Breast epithelium (tissue), 4 donors: Measurements from ENCODE around the gene FAM193A. TPM values are rescaled to one million over a fixed set of nuclear protein-coding genes. Genes with fewer than 3 reads are reported as not detected.
A peak's percentile ranks its signal among the peaks of the same experiment; 100 is the strongest.

Source experiments
- DNase-seq, 2 donors: peaks; one replicate each; pipeline ENCODE4 v3.0.0-alpha.2; 2019; ENCODE audit warnings: low spot score in 2 of 2
- H3K27ac ChIP-seq, 2 donors: fragments of 200-600 bp; sonication (generic) in 1 of 2; one replicate each; pipeline ENCODE4 v1.5.1; 2016 to 2019; ENCODE audit warnings: mild to moderate bottlenecking in 1 of 2
- H3K27me3 ChIP-seq, 2 donors: fragments of 200-600 bp; sonication (generic) in 1 of 2; one replicate each; pipeline versions ENCODE4 v1.5.1 to v1.6.0; 2017 to 2019; ENCODE audit warnings: control low read depth in 1 of 2, mild to moderate bottlenecking in 1 of 2
- H3K36me3 ChIP-seq: fragments of 200-600 bp; one replicate; pipeline ENCODE4 v1.5.1; 2019
- H3K4me1 ChIP-seq, 2 donors: fragments of 200-600 bp; sonication (generic); one replicate each; pipeline ENCODE4 v1.5.1; 2016 to 2019; ENCODE audit warnings: control low read depth in 1 of 2
- H3K4me3 ChIP-seq, 3 donors: fragments of 200-600 bp; sonication (generic); 1 replicate in 2 of 3; 2 replicates in 1 of 3; pipeline ENCODE4 v1.5.1; 2016 to 2019; ENCODE audit warnings: mild to moderate bottlenecking in 3 of 3, moderate library complexity in 2 of 3
- H3K9me3 ChIP-seq, 2 donors: fragments of 200-600 bp; sonication (generic) in 1 of 2; one replicate each; pipeline ENCODE4 v1.5.1; 2016 to 2019; ENCODE audit warnings: control low read depth in 1 of 2
- POLR2A ChIP-seq: fragments of 450-650 bp; IDR thresholded peaks from one replicate; pipeline ENCODE4 v1.6.1; 2016; ENCODE audit warnings: antibody characterized with exemption, mild to moderate bottlenecking, moderate library complexity
- POLR2AphosphoS5 ChIP-seq, 3 donors: sonication (generic); formaldehyde crosslinking; IDR thresholded peaks; one replicate each; pipeline ENCODE4 v1.6.1; 2017; ENCODE audit warnings: antibody characterized with exemption in 3 of 3
- intact Hi-C: fragments of 100-400 bp; cut with DNase I; formaldehyde crosslinking; loops from one replicate; pipeline ENCODE4 v1.15.1; 2023; ENCODE audit warnings: low total_unique reads
- total RNA-seq, 3 donors: library from RNA; depleted of rRNA; stranded (reverse); fragments of >200 nt; gene quantifications; one replicate each; pipeline ENCODE4 v1.1.0, GENCODE V29; 2016
- TF ChIP-seq, protein P1 (sequence below), 3 donors: fragments of 450-650 bp; IDR thresholded peaks; one replicate each; pipeline ENCODE4 v1.5.1; 2016 to 2017; ENCODE audit warnings: antibody characterized with exemption in 3 of 3, mild to moderate bottlenecking in 3 of 3, moderate library complexity in 3 of 3

FAM193A gene
- total RNA-seq, 3 donors from 2014 or later: 24.5 to 26.5 (median 24.7) TPM

DNA sequence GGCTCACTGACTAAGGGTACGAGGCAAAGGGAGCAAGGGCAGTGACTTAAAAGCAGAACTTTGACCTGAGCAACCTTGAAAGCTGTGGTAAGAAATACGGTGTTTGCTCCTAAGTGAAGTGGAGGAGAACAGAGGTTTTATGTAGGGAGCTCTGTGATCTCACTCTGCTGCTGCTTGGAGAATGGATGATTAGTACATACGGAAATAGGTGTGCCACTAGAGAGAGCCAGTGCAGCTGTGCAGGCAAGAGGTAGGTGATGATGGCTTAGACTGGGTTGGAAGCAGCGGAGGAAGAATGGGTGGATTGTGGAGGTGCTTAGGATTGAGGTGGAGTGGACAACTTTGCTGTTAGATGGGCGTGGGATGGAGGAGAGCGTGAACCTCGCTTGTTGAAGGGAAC, 85.0 kb downstream of the FAM193A start:
- Histone ChIP-seq H3K9me3 (no peaks in the 10 kb centered on the region), H3K27ac (no peak overlapping the region), H3K4me1 (no peaks in the 10 kb centered on the region), H3K36me3 (no peaks in the 10 kb centered on the region), H3K27me3 (no peaks in the 10 kb centered on the region), H3K4me3 (no peak overlapping the region)
- no peak for DNase-seq
- intact Hi-C loops: no loop called here
- TF ChIP-seq, protein P1, sequence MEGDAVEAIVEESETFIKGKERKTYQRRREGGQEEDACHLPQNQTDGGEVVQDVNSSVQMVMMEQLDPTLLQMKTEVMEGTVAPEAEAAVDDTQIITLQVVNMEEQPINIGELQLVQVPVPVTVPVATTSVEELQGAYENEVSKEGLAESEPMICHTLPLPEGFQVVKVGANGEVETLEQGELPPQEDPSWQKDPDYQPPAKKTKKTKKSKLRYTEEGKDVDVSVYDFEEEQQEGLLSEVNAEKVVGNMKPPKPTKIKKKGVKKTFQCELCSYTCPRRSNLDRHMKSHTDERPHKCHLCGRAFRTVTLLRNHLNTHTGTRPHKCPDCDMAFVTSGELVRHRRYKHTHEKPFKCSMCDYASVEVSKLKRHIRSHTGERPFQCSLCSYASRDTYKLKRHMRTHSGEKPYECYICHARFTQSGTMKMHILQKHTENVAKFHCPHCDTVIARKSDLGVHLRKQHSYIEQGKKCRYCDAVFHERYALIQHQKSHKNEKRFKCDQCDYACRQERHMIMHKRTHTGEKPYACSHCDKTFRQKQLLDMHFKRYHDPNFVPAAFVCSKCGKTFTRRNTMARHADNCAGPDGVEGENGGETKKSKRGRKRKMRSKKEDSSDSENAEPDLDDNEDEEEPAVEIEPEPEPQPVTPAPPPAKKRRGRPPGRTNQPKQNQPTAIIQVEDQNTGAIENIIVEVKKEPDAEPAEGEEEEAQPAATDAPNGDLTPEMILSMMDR (IDR thresholded peaks at IDR 0.05): no peak
- TF ChIP-seq POLR2A (no peak), POLR2AphosphoS5 (IDR thresholded peaks at IDR 0.05) (no peak)

DNA sequence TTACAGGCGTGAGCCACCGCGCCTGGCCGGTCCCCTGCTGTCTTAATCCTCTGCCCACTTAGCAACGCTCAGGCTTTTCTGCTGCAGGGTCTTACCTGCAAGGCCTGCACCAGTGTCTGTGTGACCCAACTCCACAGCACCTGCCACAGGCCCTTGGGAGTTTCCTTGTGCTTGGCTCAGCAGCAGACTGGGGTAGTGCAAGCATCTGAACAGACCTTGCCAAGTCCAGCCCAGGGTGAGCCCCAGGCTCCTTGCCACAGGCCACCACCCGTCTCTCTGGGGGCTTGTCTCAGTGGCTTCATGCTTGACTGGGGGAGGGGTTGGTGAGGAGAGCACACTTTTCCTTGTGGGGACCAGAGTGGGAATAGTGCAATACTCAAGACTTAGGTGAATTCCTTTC, 87.0 kb downstream of the FAM193A start:
- no peaks in the 10 kb centered on the region for H3K27me3 ChIP-seq
- no peak overlapping the region for H3K27ac ChIP-seq
- H3K9me3 ChIP-seq: no peaks in the 10 kb centered on the region
- no peak for DNase-seq
- intact Hi-C loops: no loop called here
- no peaks in the 10 kb centered on the region for H3K36me3 ChIP-seq
- H3K4me3 ChIP-seq: no peak overlapping the region
- no peak for TF ChIP-seq POLR2AphosphoS5 (IDR thresholded peaks at IDR 0.05)
- TF ChIP-seq, protein P1 (IDR thresholded peaks at IDR 0.05): no peak
- no peak for TF ChIP-seq POLR2A
- H3K4me1 ChIP-seq: no peaks in the 10 kb centered on the region

DNA sequence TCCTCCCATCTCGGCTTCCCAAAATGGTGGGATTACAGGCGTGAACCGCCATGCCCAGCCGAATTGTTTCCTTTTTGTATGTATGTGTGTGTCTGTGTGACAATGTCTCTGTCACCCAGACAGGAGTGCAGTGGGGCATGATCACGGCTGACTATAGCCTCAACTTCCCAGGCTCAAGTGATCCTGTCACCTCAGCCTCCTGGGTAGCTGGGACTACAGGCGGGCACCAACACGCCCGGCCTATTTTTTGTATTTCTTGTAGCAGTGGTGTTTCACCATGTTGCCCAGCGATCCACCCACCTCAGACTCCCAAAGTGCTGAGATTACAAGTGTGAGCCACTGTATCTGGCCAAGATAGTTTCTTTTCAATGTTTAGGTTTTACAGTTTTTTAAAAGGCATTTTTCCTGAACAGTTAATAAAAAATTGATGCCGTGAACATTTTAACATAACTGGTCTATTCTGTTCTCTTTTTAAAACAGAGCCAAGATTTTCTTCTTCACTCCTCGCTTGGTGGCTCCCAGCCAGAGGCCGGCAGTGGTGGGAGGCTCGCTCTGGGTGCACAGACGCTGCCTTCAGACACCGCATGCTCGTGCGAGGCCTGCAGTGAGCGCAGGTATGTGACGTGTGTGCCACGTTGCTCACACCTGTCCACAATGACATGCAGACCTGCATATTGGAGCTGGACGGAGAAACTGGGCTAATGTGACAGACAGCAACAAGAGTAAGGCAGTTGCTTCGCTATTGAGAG, 88.5 kb downstream of the FAM193A start:
- intact Hi-C loops: no loop called here
- H3K4me3 ChIP-seq: peak overlapping the region in 1 of 3 donors; percentile 13
- H3K27ac ChIP-seq: no peak overlapping the region
- no peaks in the 10 kb centered on the region for H3K36me3 ChIP-seq
- peak in 1 of 2 donors; percentile 31 for DNase-seq
- TF ChIP-seq POLR2AphosphoS5 (IDR thresholded peaks at IDR 0.05) (no peak), POLR2A (no peak)
- TF ChIP-seq, protein P1 (IDR thresholded peaks at IDR 0.05): no peak
- no peaks in the 10 kb centered on the region for H3K27me3 ChIP-seq
- no peaks in the 10 kb centered on the region for H3K9me3 ChIP-seq
- H3K4me1 ChIP-seq: no peaks in the 10 kb centered on the region

DNA sequence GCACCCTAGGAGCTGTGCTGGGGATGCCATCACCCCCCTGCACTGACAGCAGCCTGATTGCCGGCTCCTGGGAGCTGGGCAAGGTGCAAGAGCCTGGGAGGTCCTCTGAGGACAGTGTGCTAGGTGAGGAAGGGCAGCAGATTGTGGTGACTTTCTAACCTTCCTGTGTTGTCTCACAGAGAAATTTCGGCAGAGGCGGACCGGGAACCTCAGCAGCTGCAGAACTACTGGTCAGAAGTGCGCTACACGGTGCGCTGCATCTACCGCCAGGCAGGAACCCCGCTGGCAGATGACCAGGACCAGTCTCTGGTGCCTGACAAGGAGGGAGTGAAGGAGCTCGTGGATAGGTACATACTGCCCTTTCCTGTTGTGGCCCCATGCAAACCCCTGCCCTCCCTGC, 89.8 kb downstream of the FAM193A start:
- H3K4me3 ChIP-seq: no peak overlapping the region
- H3K27ac ChIP-seq: no peak overlapping the region
- peaks cover 4% of the 10 kb centered on the region for H3K36me3 ChIP-seq
- intact Hi-C loops: no loop called here
- no peaks in the 10 kb centered on the region for H3K9me3 ChIP-seq
- TF ChIP-seq, protein P1 (IDR thresholded peaks at IDR 0.05): no peak
- TF ChIP-seq POLR2AphosphoS5 (IDR thresholded peaks at IDR 0.05): no peak
- TF ChIP-seq POLR2A: no peak
- H3K4me1 ChIP-seq: no peaks in the 10 kb centered on the region
- DNase-seq: peak in 1 of 2 donors; percentile 19
- H3K27me3 ChIP-seq: no peaks in the 10 kb centered on the region

DNA sequence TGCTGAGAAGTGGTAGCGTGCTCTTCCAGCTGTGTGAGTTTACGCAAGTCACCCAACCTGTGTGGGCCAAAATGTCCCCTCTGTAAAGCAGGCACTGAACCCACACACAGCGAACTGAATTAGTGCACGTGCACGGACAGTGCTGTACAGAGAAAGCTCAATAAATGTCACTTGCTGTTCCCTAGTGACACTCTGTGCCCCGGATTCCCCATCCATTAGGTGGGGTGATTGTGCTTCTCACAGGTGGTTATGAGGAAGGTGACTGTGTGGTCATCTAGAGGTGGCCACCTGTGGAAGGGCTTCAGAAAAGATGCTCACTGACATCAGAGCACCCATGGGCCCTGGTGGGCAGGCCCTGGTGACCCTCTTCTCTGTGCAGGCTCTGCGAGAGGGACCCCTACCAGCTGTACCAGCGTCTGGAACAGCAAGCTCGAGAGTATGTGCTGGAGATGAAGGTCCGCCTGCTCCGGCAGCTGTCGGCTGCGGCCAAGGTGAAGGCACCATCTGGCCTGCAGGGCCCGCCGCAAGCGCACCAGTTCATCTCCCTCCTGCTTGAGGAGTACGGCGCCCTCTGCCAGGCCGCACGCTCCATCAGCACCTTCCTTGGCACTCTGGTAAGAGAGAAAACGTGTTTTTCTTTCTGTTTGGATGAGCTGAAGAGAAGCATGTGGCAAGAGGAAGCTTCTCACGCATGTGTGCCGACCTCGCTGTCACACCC, 94.3 kb downstream of the FAM193A start:
- no peak overlapping the region for H3K4me3 ChIP-seq
- peaks cover 4% of the 10 kb centered on the region for H3K36me3 ChIP-seq
- TF ChIP-seq POLR2A (no peak), POLR2AphosphoS5 (IDR thresholded peaks at IDR 0.05) (no peak)
- TF ChIP-seq, protein P1 (IDR thresholded peaks at IDR 0.05): no peak
- no peaks in the 10 kb centered on the region for H3K27me3 ChIP-seq
- no peaks in the 10 kb centered on the region for H3K9me3 ChIP-seq
- intact Hi-C loops: loop anchor here (5.0 kb wide), 1 partner anchor 117 kb away; no protein-coding TSS in a partner anchor
- no peaks in the 10 kb centered on the region for H3K4me1 ChIP-seq
- H3K27ac ChIP-seq: no peak overlapping the region
- peak in 1 of 2 donors; percentile 33 for DNase-seq
